Measurements from ENCODE around the gene HIRA.

- TF ChIP-seq EZH2phosphoT487 (IDR thresholded peaks at IDR 0.05; ENCODE audit: insufficient read depth, low read depth): no peak
- TF ChIP-seq EZH2 (IDR thresholded peaks at IDR 0.05; ENCODE audit: insufficient read depth, poor library complexity, severe bottlenecking): no peak
These were observed 759 bp upstream of the HIRA start, which contains the start of gene MRPL40 for GRCh38 chr22:19432133-19432851.
